Mesendoderm (in vitro differentiated cells): ENCODE data around the gene HOXB4.

Experiments
- DNase-seq: peaks from one replicate; pipeline ENCODE4 v3.0.0; 2013
- H2AK5ac ChIP-seq: 2 replicates; pipeline ENCODE4 v1.6.1; 2013; ENCODE audit warnings: low read length, inconsistent platforms
- H2BK120ac ChIP-seq: 2 replicates; pipeline ENCODE4 v1.6.1; 2013; ENCODE audit warnings: low read depth, mild to moderate bottlenecking, low read length, moderate library complexity, mixed read lengths
- H2BK15ac ChIP-seq: replicated peaks from 2 replicates; pipeline ENCODE4 v1.6.1; 2013; ENCODE audit warnings: low read depth, mild to moderate bottlenecking, moderate library complexity
- H2BK5ac ChIP-seq: 2 replicates; pipeline ENCODE4 v1.6.1; 2013; ENCODE audit warnings: low read length, inconsistent platforms
- H3K18ac ChIP-seq: 2 replicates; pipeline ENCODE4 v1.6.1; 2013; ENCODE audit warnings: mild to moderate bottlenecking, low read length, mixed read lengths
- H3K23ac ChIP-seq: one replicate; pipeline ENCODE4 v1.6.1; 2013; ENCODE audit warnings: low read length
- H3K27ac ChIP-seq: 2 replicates; pipeline ENCODE4 v1.5.1; 2013; ENCODE audit warnings: low read depth, mild to moderate bottlenecking, inconsistent platforms, low read length, moderate library complexity
- H3K27me3 ChIP-seq: 2 replicates; pipeline ENCODE4 v1.6.1; 2013; ENCODE audit warnings: low read length, control low read depth, mild to moderate bottlenecking, inconsistent platforms; ENCODE audit not compliant: insufficient read depth, poor library complexity
- H3K36me3 ChIP-seq: 2 replicates; pipeline ENCODE4 v1.6.1; 2013; ENCODE audit warnings: low read length, inconsistent platforms; ENCODE audit not compliant: control insufficient read depth, insufficient read depth
- H3K4ac ChIP-seq: one replicate; pipeline ENCODE4 v1.6.1; 2013; ENCODE audit warnings: low read depth, mild to moderate bottlenecking, low read length, moderate library complexity
- H3K4me1 ChIP-seq: 2 replicates; pipeline ENCODE4 v1.6.1; 2013; ENCODE audit warnings: low read depth, low read length, inconsistent platforms; ENCODE audit not compliant: control insufficient read depth
- H3K4me2 ChIP-seq: 2 replicates; pipeline ENCODE4 v1.6.1; 2013; ENCODE audit warnings: low read length
- H3K4me3 ChIP-seq: 2 replicates; pipeline ENCODE4 v1.5.1; 2013; ENCODE audit warnings: mild to moderate bottlenecking, low read length
- H3K56ac ChIP-seq: one replicate; pipeline ENCODE4 v1.6.1; 2013; ENCODE audit warnings: low read length
- H3K79me1 ChIP-seq: 2 replicates; pipeline ENCODE4 v1.6.1; 2013; ENCODE audit warnings: low read length, inconsistent platforms
- H3K79me2 ChIP-seq: 2 replicates; pipeline ENCODE4 v1.6.1; 2013; ENCODE audit warnings: mild to moderate bottlenecking, low read length; ENCODE audit not compliant: control insufficient read depth, insufficient read depth
- H3K9ac ChIP-seq: 2 replicates; pipeline ENCODE4 v1.6.1; 2013; ENCODE audit warnings: low read length, inconsistent platforms
- H4K5ac ChIP-seq: one replicate; pipeline ENCODE4 v1.6.1; 2013; ENCODE audit warnings: low read length
- H4K8ac ChIP-seq: one replicate; pipeline ENCODE4 v1.6.1; 2013; ENCODE audit warnings: low read depth, mild to moderate bottlenecking, control low read depth, low read length, moderate library complexity
- WGBS: extraction: QIAGEN DNeasy Blood & Tissue Kit; methylation state at CpG from one replicate; pipeline ENCODE4 v1.1.7; 2013; ENCODE audit warnings: low lambda C conversion rate, missing lambda C conversion rate; ENCODE audit not compliant: insufficient coverage; ENCODE audit errors: extremely low coverage; 5-methylcytosine and 5-hydroxymethylcytosine counted together

The HOXB4 gene

GRCh38 chr17:48542698-48543106, 35.4 kb downstream of the HOXB4 start:
- Histone ChIP-seq H3K4me1 (peaks cover 6% of the 10 kb centered on the region), H2BK5ac (no peak overlapping the region), H2AK5ac (no peak overlapping the region), H4K8ac (no peak overlapping the region), H3K18ac (no peak overlapping the region), H3K4me2 (peak overlapping the region; percentile 36), H3K56ac (peak overlapping the region; percentile 56), H3K79me2 (no peaks in the 10 kb centered on the region), H3K36me3 (no peaks in the 10 kb centered on the region), H3K4me3 (no peak overlapping the region), H3K4ac (no peak overlapping the region), H3K9ac (peak overlapping the region; percentile 36), H3K23ac (no peak overlapping the region), H3K27ac (no peak overlapping the region), H3K79me1 (no peaks in the 10 kb centered on the region), H2BK120ac (no peak overlapping the region), H3K27me3 (peaks cover 63% of the 10 kb centered on the region), H4K5ac (no peak overlapping the region), H2BK15ac (no peak overlapping the region)
- DNase-seq, result no peak
- no CpG with 5 or more reads among the region's 12 CpGs for WGBS

- Histone ChIP-seq H3K79me1 (no peaks in the 10 kb centered on the region), H3K27me3 (peaks cover 58% of the 10 kb centered on the region), H3K79me2 (no peaks in the 10 kb centered on the region), H3K36me3 (no peaks in the 10 kb centered on the region), H2BK15ac (no peak overlapping the region), H2BK120ac (no peak overlapping the region), H3K4ac (no peak overlapping the region), H2AK5ac (no peak overlapping the region), H3K56ac (peak overlapping the region; percentile 74), H4K8ac (no peak overlapping the region), H3K27ac (no peak overlapping the region), H3K18ac (no peak overlapping the region), H3K4me1 (peaks cover 3% of the 10 kb centered on the region), H3K23ac (no peak overlapping the region), H3K4me2 (peak overlapping the region; percentile 59), H3K4me3 (no peak overlapping the region), H4K5ac (no peak overlapping the region), H2BK5ac (no peak overlapping the region), H3K9ac (no peak overlapping the region)
- WGBS, result no CpG with 5 or more reads among the region's 27 CpGs
- no peak for DNase-seq
Measured at GRCh38 chr17:48542114-48542656, 36.0 kb downstream of the HOXB4 start.

- no peak overlapping the region for H2BK120ac ChIP-seq
- no peaks in the 10 kb centered on the region for H3K79me2 ChIP-seq
- no peak overlapping the region for H2BK5ac ChIP-seq
- WGBS, result no CpG with 5 or more reads among the region's 36 CpGs
- H3K23ac ChIP-seq, result no peak overlapping the region
- H3K9ac ChIP-seq, result peak overlapping the region; percentile 40
- H3K4me2 ChIP-seq, result peak overlapping the region; percentile 59
- peaks cover 1% of the 10 kb centered on the region for H3K4me1 ChIP-seq
- no peak for DNase-seq
- H2AK5ac ChIP-seq, result no peak overlapping the region
- H3K27me3 ChIP-seq, result peaks cover 53% of the 10 kb centered on the region
- H4K5ac ChIP-seq, result no peak overlapping the region
- H3K18ac ChIP-seq, result no peak overlapping the region
- no peak overlapping the region for H2BK15ac ChIP-seq
- H3K56ac ChIP-seq, result peak overlapping the region; percentile 74
- H3K4me3 ChIP-seq, result peak overlapping the region; percentile 8
- no peak overlapping the region for H3K4ac ChIP-seq
- H3K36me3 ChIP-seq, result no peaks in the 10 kb centered on the region
- H3K27ac ChIP-seq, result no peak overlapping the region
- no peaks in the 10 kb centered on the region for H3K79me1 ChIP-seq
- no peak overlapping the region for H4K8ac ChIP-seq
Measured at GRCh38 chr17:48541577-48542113, 36.5 kb downstream of the HOXB4 start.

- DNase-seq, result no peak
- Histone ChIP-seq H2BK15ac (no peak overlapping the region), H3K27ac (no peak overlapping the region), H3K36me3 (no peaks in the 10 kb centered on the region), H4K5ac (no peak overlapping the region), H3K4me3 (no peak overlapping the region), H3K9ac (peak overlapping the region; percentile 32), H3K18ac (no peak overlapping the region), H4K8ac (no peak overlapping the region), H3K4me2 (peak overlapping the region; percentile 46), H2BK5ac (no peak overlapping the region), H3K79me2 (no peaks in the 10 kb centered on the region), H3K56ac (peak overlapping the region; percentile 34), H2BK120ac (no peak overlapping the region), H3K4me1 (no peaks in the 10 kb centered on the region), H3K4ac (no peak overlapping the region), H2AK5ac (no peak overlapping the region), H3K23ac (no peak overlapping the region), H3K79me1 (no peaks in the 10 kb centered on the region), H3K27me3 (peaks cover 51% of the 10 kb centered on the region)
- WGBS, result no CpG with 5 or more reads among the region's 12 CpGs
Measured at GRCh38 chr17:48541036-48541576, 37.0 kb downstream of the HOXB4 start.

GRCh38 chr17:48540213-48540612, 37.9 kb downstream of the HOXB4 start:
- Histone ChIP-seq H3K4me2 (no peak overlapping the region), H3K27me3 (peaks cover 43% of the 10 kb centered on the region), H3K27ac (no peak overlapping the region)

More at GRCh38 chr17:48540213-48540612, 37.9 kb downstream of the HOXB4 start:
- Histone ChIP-seq H3K56ac (no peak overlapping the region), H4K5ac (no peak overlapping the region), H3K4me3 (no peak overlapping the region), H3K4me1 (no peaks in the 10 kb centered on the region), H3K23ac (no peak overlapping the region), H3K4ac (no peak overlapping the region), H3K9ac (no peak overlapping the region), H3K79me2 (no peaks in the 10 kb centered on the region), H2BK15ac (no peak overlapping the region), H3K36me3 (no peaks in the 10 kb centered on the region), H4K8ac (no peak overlapping the region), H3K79me1 (no peaks in the 10 kb centered on the region), H2AK5ac (no peak overlapping the region), H2BK120ac (no peak overlapping the region), H2BK5ac (no peak overlapping the region), H3K18ac (no peak overlapping the region)
- WGBS, result no CpG with 5 or more reads among the region's 1 CpG
- DNase-seq, result no peak
